Ramos (cell line): ENCODE data around the gene SLC6A9.

Experiments
- in situ Hi-C: fragments of 300-500 bp; cut with MboI; formaldehyde crosslinking; loops from one replicate; pipeline ENCODE4 v1.14.3; 2022; ENCODE audit warnings: low sequenced_read_pairs; ENCODE audit not compliant: unreplicated experiment

The SLC6A9 gene

GRCh38 chr1:44031252-44032169, at the start of gene SLC6A9:
Gene SLC6A9 (minus strand): TSS chr1:44031462. CDS start chr1:44024277, 7,185 bp downstream.
- in situ Hi-C loops = no loop called here

GRCh38 chr1:44079566-44079965, 48.3 kb upstream of the SLC6A9 start:
- in situ Hi-C loops = no loop called here

GRCh38 chr1:44078104-44078503, 46.8 kb upstream of the SLC6A9 start:
- in situ Hi-C loops = no loop called here

GRCh38 chr1:44077421-44077820, 46.2 kb upstream of the SLC6A9 start:
- in situ Hi-C loops = no loop called here

GRCh38 chr1:44076066-44076465, 44.8 kb upstream of the SLC6A9 start:
- in situ Hi-C loops = no loop called here

GRCh38 chr1:44074415-44074814, 43.2 kb upstream of the SLC6A9 start:
- in situ Hi-C loops = no loop called here

GRCh38 chr1:44073528-44073927, 42.3 kb upstream of the SLC6A9 start:
- in situ Hi-C loops = no loop called here

GRCh38 chr1:44072821-44073220, 41.6 kb upstream of the SLC6A9 start:
- in situ Hi-C loops = no loop called here

- in situ Hi-C loops = no loop called here
Measured at GRCh38 chr1:44072204-44072603, 40.9 kb upstream of the SLC6A9 start.

- in situ Hi-C loops = no loop called here
Measured at GRCh38 chr1:44071461-44071860, 40.2 kb upstream of the SLC6A9 start.

- in situ Hi-C loops = no loop called here
Measured at GRCh38 chr1:44068442-44068921, 37.2 kb upstream of the SLC6A9 start.

GRCh38 chr1:44067266-44068250, 36.3 kb upstream of the SLC6A9 start:
- in situ Hi-C loops = no loop called here

GRCh38 chr1:44062656-44063179, 31.5 kb upstream of the SLC6A9 start:
- in situ Hi-C loops = no loop called here

- in situ Hi-C loops = no loop called here
Measured at GRCh38 chr1:44061857-44062256, 30.6 kb upstream of the SLC6A9 start.

GRCh38 chr1:44060830-44061267, 29.6 kb upstream of the SLC6A9 start:
- in situ Hi-C loops = no loop called here

- in situ Hi-C loops = no loop called here
Measured at GRCh38 chr1:44059664-44060355, 28.5 kb upstream of the SLC6A9 start.

GRCh38 chr1:44059212-44059611, 27.9 kb upstream of the SLC6A9 start:
- in situ Hi-C loops = no loop called here

GRCh38 chr1:44057293-44057692, 26.0 kb upstream of the SLC6A9 start:
- in situ Hi-C loops = no loop called here

- in situ Hi-C loops = no loop called here
Measured at GRCh38 chr1:44053394-44053793, 22.1 kb upstream of the SLC6A9 start.

- in situ Hi-C loops = no loop called here
Measured at GRCh38 chr1:44050261-44050660, 19.0 kb upstream of the SLC6A9 start.
